K562 (cell line): ENCODE data around the gene UBXN2A. TPM values are rescaled to one million over a fixed set of nuclear protein-coding genes. Genes with fewer than 3 reads are reported as not detected.

Experiments
- CCAR2 ChIP-seq: fragments of 200-400 bp; formaldehyde crosslinking; IDR thresholded peaks from 2 replicates; pipeline ENCODE4 v1.6.1; 2017; ENCODE audit warnings: mild to moderate bottlenecking, low read depth, low read length
- E2F3 ChIP-seq: fragments of 250-450 bp; sonication (Bioruptor Pico); IDR thresholded peaks from 2 replicates; pipeline ENCODE4 v1.4.0; 2020; ENCODE audit warnings: mild to moderate bottlenecking
- HNRNPLL ChIP-seq: fragments of 200-400 bp; formaldehyde crosslinking; IDR thresholded peaks from 2 replicates; pipeline ENCODE4 v1.6.1; 2017; ENCODE audit warnings: low read length, low read depth, mild to moderate bottlenecking; ENCODE audit not compliant: poor library complexity, severe bottlenecking
- KLF13 ChIP-seq: fragments of 450-650 bp; IDR thresholded peaks from 2 replicates; pipeline ENCODE4 v1.6.1; 2016; ENCODE audit warnings: missing genetic modification characterization, low read depth, mild to moderate bottlenecking, missing compliant biosample characterization, moderate library complexity, borderline replicate concordance
- MAFG ChIP-seq: fragments of 450-650 bp; conservative IDR thresholded peaks from 2 replicates; pipeline ENCODE4 v1.6.1; 2016; ENCODE audit warnings: missing genetic modification characterization, missing compliant biosample characterization
- MEF2D ChIP-seq: conservative IDR thresholded peaks from 2 replicates; pipeline ENCODE4 v1.6.1; 2016; ENCODE audit warnings: low read depth, missing genetic modification characterization, missing compliant biosample characterization
- MIER1 ChIP-seq: fragments of 450-650 bp; IDR thresholded peaks from 2 replicates; pipeline ENCODE4 v1.6.1; 2016; ENCODE audit warnings: antibody characterized with exemption, mild to moderate bottlenecking, low read depth
- PKNOX1 ChIP-seq: fragments of 450-650 bp; IDR thresholded peaks from 2 replicates; pipeline ENCODE4 v1.6.1; 2016
- PTTG1 ChIP-seq: fragments of 450-650 bp; IDR thresholded peaks from 2 replicates; pipeline ENCODE4 v1.6.1; 2016; ENCODE audit warnings: low read depth, mild to moderate bottlenecking, missing genetic modification characterization, missing compliant biosample characterization
- SAP30 ChIP-seq: fragments of 200-600 bp; sonication (generic); IDR thresholded peaks from 2 replicates; pipeline ENCODE4 v1.6.1; 2012; ENCODE audit warnings: borderline replicate concordance, low read depth, mild to moderate bottlenecking, moderate library complexity, low read length, control low read depth, inconsistent platforms; ENCODE audit not compliant: insufficient read depth, poor library complexity, severe bottlenecking
- SP1 ChIP-seq: sonication (generic); formaldehyde crosslinking; IDR thresholded peaks from 2 replicates; pipeline ENCODE4 v1.8.1; 2022; ENCODE audit warnings: mild to moderate bottlenecking, missing genetic modification reagents
- TOE1 ChIP-seq, 2 experiments: fragments of 450-650 bp in 1 of 2; sonication (generic) in 1 of 2; formaldehyde crosslinking in 1 of 2; IDR thresholded peaks; 2 replicates each; pipeline versions ENCODE4 v1.7.1 to v1.8.0; 2016 to 2022; ENCODE audit warnings: borderline replicate concordance in 2 of 2, mild to moderate bottlenecking in 2 of 2, antibody characterized with exemption in 1 of 2, inconsistent platforms in 1 of 2, low read depth in 1 of 2, missing genetic modification reagents in 1 of 2, moderate library complexity in 1 of 2
- ZBTB1 ChIP-seq: sonication (generic); formaldehyde crosslinking; IDR thresholded peaks from 2 replicates; pipeline ENCODE4 v1.8.1; 2023; ENCODE audit warnings: missing genetic modification reagents, low read depth, mild to moderate bottlenecking, borderline replicate concordance
- ZNF143 ChIP-seq: sonication (generic); formaldehyde crosslinking; IDR thresholded peaks from 2 replicates; pipeline ENCODE4 v1.9.0; 2022; ENCODE audit warnings: mild to moderate bottlenecking, missing genetic modification reagents
- ZNF740 ChIP-seq, 3 experiments: fragments of 200-800 bp in 1 of 3; sonication (Bioruptor generic) in 1 of 3; sonication (generic) in 1 of 3; formaldehyde crosslinking in 1 of 3; IDR thresholded peaks; 2 replicates each; pipeline versions ENCODE4 v1.6.1 to v1.8.0; 2016 to 2022; ENCODE audit warnings: mild to moderate bottlenecking in 2 of 3, missing compliant biosample characterization in 2 of 3, missing genetic modification characterization in 2 of 3, missing genetic modification reagents in 1 of 3
- ZNF778 ChIP-seq: fragments of 450-650 bp; formaldehyde crosslinking; IDR thresholded peaks from 2 replicates; pipeline ENCODE4 v1.4.0; 2020; ENCODE audit warnings: mild to moderate bottlenecking, moderate library complexity
- polyA plus RNA-seq, 8 experiments: library from polyadenylated mRNA; depleted of rRNA in 4 of 8; stranded (reverse) in 5 of 8; unstranded in 3 of 8; fragments of >200 nt; fragmentation: Nextera tagmentation in 2 of 8; fragmentation: Illumina TruSeq in 1 of 8; extraction: Ambion mirVana in 2 of 8; extraction: Trizol in 1 of 8; gene quantifications; 2 replicates each; pipeline versions ENCODE4 v1.2.1 to v1.2.3, GENCODE V29; 2011 to 2014; ENCODE audit warnings: inconsistent platforms in 1 of 8, missing spikeins in 1 of 8
- total RNA-seq, 7 experiments: library from RNA; depleted of rRNA in 6 of 7; stranded (reverse); fragments of >200 nt in 6 of 7; fragmentation: Illumina TruSeq in 2 of 7; extraction: Trizol in 2 of 7; gene quantifications; 2 replicates each; pipeline versions ENCODE4 v1.2.1 to v1.2.3, GENCODE V29; 2011 to 2021; ENCODE audit warnings: low replicate concordance in 1 of 7
- TF ChIP-seq, protein P1 (sequence below): fragments of 450-650 bp; IDR thresholded peaks from 2 replicates; pipeline ENCODE4 v1.6.1; 2016; ENCODE audit warnings: borderline replicate concordance
- TF ChIP-seq, protein P2 (sequence below): sonication (generic); formaldehyde crosslinking; IDR thresholded peaks from 2 replicates; pipeline ENCODE4 v1.8.1; 2023; ENCODE audit warnings: mild to moderate bottlenecking, missing genetic modification reagents

The UBXN2A gene
- total and polyA plus RNA-seq, 9 of the 15 experiments (the other 6 are each of a cell fraction or from before 2014, with no cell fraction given): 3.4 to 25.6 (median 16.0) TPM

DNA sequence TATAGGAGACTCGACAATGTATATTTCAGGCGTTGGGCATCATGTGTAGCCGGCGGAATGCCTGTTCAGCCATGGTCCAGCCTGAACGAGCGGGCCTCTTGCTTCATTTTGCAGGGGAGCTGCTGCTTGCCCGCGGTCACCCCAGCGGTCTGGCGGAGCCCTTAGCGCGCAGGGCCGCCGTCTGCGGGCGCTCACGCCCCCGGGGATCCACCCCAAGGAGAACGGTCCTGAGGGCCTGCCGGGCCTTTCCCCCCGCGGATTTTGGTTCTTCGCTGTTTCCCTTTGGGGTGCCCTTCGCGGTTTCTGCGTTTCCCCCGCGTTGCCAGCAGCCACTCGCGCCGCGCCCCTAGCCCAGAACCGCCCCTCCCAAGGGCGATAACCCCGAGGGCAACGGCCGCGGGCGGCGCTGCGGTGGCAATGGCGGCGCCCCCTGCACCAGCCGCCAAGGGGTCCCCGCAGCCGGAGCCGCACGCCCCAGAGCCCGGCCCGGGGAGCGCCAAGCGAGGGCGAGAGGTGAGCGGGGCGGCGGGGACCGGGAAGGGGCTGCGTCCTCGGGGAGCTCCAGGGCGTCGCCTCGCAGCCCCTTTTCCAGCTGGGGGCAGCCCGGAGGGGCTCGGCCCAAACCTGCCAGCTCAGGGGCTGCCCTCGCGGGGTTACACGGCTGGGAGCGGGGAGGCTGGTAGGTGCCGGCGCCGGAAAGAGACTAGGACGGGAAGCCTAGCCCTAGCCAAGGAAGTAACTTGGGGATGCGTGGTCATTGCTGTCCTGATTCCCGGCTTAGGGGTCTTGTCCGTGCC, 69.6 kb downstream of the UBXN2A start, which contains the start of gene MFSD2B (continued):
- TF ChIP-seq, protein P1, sequence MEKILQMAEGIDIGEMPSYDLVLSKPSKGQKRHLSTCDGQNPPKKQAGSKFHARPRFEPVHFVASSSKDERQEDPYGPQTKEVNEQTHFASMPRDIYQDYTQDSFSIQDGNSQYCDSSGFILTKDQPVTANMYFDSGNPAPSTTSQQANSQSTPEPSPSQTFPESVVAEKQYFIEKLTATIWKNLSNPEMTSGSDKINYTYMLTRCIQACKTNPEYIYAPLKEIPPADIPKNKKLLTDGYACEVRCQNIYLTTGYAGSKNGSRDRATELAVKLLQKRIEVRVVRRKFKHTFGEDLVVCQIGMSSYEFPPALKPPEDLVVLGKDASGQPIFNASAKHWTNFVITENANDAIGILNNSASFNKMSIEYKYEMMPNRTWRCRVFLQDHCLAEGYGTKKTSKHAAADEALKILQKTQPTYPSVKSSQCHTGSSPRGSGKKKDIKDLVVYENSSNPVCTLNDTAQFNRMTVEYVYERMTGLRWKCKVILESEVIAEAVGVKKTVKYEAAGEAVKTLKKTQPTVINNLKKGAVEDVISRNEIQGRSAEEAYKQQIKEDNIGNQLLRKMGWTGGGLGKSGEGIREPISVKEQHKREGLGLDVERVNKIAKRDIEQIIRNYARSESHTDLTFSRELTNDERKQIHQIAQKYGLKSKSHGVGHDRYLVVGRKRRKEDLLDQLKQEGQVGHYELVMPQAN: no peak
- TF ChIP-seq ZNF740 (CRISPR knock-in tag; IDR thresholded peaks at IDR 0.05) (peak; percentile 56; the same call in 1 of the 2 replicates), ZNF740 (tag; IDR thresholded peaks at IDR 0.05) (no peak), SAP30 (no peak), E2F3 (CRISPR knock-in tag) (no peak; the same call in 1 of the 2 replicates), ZBTB1 (CRISPR knock-in tag) (peak; percentile 90), CCAR2 (no peak), MAFG (no peak), MEF2D (tag) (no peak), SP1 (CRISPR knock-in tag) (no peak), ZNF778 (CRISPR knock-in tag) (no peak), ZNF143 (CRISPR knock-in tag) (no peak), TOE1 (IDR thresholded peaks at IDR 0.05; ENCODE audit: borderline replicate concordance) (no peak), TOE1 (CRISPR knock-in tag; IDR thresholded peaks at IDR 0.05; ENCODE audit: borderline replicate concordance, low read depth) (no peak), KLF13 (tag) (no peak), PTTG1 (tag) (no peak), PKNOX1 (no peak), HNRNPLL (peak; percentile 36), MIER1 (no peak)
- TF ChIP-seq, protein P2, sequence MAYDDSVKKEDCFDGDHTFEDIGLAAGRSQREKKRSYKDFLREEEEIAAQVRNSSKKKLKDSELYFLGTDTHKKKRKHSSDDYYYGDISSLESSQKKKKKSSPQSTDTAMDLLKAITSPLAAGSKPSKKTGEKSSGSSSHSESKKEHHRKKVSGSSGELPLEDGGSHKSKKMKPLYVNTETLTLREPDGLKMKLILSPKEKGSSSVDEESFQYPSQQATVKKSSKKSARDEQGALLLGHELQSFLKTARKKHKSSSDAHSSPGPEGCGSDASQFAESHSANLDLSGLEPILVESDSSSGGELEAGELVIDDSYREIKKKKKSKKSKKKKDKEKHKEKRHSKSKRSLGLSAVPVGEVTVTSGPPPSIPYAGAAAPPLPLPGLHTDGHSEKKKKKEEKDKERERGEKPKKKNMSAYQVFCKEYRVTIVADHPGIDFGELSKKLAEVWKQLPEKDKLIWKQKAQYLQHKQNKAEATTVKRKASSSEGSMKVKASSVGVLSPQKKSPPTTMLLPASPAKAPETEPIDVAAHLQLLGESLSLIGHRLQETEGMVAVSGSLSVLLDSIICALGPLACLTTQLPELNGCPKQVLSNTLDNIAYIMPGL (CRISPR knock-in tag): no peak
